ENCODE measurements around the gene SPSB4. TPM values are rescaled to one million over a fixed set of nuclear protein-coding genes. Genes with fewer than 3 reads are reported as not detected.

SPSB4 gene
- total RNA-seq, 1 donor from 2014 or later = 0.98 TPM

DNA sequence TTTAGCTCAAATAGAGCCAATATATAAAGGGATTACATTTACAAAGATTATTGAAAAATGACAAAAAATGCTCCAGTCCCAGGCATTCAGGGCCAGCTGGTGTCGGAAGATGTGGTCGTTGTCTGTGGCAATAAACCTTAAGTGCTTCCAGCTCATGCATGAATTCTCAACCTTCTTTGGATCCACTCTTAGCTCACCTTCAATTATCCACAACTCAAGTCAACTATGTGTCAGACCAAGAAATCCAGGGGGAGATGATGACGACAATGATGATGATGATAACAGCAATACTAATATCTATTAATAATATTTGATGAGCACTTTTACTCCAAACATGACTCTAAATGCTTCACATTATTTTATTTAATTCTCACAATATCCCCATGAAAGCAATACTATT lies 126.9 kb downstream of the SPSB4 start:
- intact Hi-C loops (cut with DNase I) = no loop called here
- TF ChIP-seq POLR2A (IDR thresholded peaks at IDR 0.05) (no peak), POLR2AphosphoS5 (IDR thresholded peaks at IDR 0.05; ENCODE audit: insufficient read depth in 1 of 2, low read depth in 1 of 2) (no peak)
- TF ChIP-seq, protein P1, sequence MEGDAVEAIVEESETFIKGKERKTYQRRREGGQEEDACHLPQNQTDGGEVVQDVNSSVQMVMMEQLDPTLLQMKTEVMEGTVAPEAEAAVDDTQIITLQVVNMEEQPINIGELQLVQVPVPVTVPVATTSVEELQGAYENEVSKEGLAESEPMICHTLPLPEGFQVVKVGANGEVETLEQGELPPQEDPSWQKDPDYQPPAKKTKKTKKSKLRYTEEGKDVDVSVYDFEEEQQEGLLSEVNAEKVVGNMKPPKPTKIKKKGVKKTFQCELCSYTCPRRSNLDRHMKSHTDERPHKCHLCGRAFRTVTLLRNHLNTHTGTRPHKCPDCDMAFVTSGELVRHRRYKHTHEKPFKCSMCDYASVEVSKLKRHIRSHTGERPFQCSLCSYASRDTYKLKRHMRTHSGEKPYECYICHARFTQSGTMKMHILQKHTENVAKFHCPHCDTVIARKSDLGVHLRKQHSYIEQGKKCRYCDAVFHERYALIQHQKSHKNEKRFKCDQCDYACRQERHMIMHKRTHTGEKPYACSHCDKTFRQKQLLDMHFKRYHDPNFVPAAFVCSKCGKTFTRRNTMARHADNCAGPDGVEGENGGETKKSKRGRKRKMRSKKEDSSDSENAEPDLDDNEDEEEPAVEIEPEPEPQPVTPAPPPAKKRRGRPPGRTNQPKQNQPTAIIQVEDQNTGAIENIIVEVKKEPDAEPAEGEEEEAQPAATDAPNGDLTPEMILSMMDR (IDR thresholded peaks at IDR 0.05) = no peak
- peaks cover 5% of the 10 kb centered on the region for H3K9me3 ChIP-seq

DNA sequence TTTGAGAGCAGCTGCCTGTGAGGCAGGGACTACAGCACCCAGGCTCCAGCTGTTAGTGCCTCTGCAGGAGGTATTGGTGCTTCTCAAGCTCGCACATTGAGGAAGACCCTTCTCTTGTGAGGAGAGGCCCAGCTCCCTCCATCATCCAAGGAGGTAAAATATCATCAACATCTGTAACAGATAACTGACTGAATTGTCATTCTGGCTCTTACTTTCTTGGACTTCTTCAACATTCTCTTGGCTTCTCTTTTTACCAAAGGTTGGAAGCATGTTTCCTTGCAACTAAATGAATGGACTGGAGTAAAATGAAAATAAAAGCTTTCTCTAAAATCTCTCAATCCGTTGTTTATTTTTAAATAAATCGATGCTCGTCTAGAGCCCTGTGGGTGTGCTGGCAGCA lies 127.4 kb downstream of the SPSB4 start:
- Histone ChIP-seq H3K27me3 (no peaks in the 10 kb centered on the region), H3K36me3 (no peaks in the 10 kb centered on the region), H3K9me3 (peaks cover 5% of the 10 kb centered on the region), H3K4me3 (no peak overlapping the region), H3K4me1 (no peaks in the 10 kb centered on the region), H3K27ac (no peak overlapping the region)
- no peak for DNase-seq (ENCODE audit: extremely low spot score in 2 of 2)
- TF ChIP-seq, protein P1 (IDR thresholded peaks at IDR 0.05) = no peak
- TF ChIP-seq POLR2A (IDR thresholded peaks at IDR 0.05) (no peak), POLR2AphosphoS5 (IDR thresholded peaks at IDR 0.05; ENCODE audit: insufficient read depth in 1 of 2, low read depth in 1 of 2) (no peak)
- intact Hi-C loops (cut with DNase I) = no loop called here

More for the DNA sequence above, 126.9 kb downstream of the SPSB4 start:
- DNase-seq (ENCODE audit: extremely low spot score in 2 of 2) = no peak
- no peaks in the 10 kb centered on the region for H3K36me3 ChIP-seq
- no peaks in the 10 kb centered on the region for H3K4me1 ChIP-seq
- H3K4me3 ChIP-seq = no peak overlapping the region
- H3K27ac ChIP-seq = no peak overlapping the region
- no peaks in the 10 kb centered on the region for H3K27me3 ChIP-seq

DNA sequence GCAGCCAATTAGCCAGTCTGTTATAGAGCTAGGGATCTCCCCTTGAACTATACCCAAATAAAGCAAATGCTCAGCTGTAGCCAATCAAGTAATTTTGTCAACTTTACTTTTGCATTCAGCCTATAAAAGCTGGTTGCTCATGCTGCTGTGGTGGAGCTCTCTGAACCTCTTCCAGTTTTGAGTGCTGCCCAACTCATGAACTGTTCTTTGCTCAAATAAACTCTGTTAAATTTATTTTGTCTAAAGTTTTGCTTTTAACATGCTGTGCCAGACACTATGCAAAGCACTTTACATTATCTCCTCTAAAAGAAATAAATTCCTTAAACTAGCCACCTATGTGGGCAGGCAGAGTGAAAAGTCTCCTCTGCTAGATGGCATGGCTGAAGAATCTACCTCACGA lies 128.8 kb downstream of the SPSB4 start:
- Histone ChIP-seq H3K4me1 (no peaks in the 10 kb centered on the region), H3K36me3 (no peaks in the 10 kb centered on the region), H3K27me3 (no peaks in the 10 kb centered on the region), H3K9me3 (peaks cover 5% of the 10 kb centered on the region), H3K4me3 (no peak overlapping the region), H3K27ac (no peak overlapping the region)
- DNase-seq (ENCODE audit: extremely low spot score in 2 of 2) = no peak
- no peak for TF ChIP-seq POLR2A (IDR thresholded peaks at IDR 0.05)
- TF ChIP-seq POLR2AphosphoS5 (IDR thresholded peaks at IDR 0.05; ENCODE audit: insufficient read depth in 1 of 2, low read depth in 1 of 2) = no peak
- TF ChIP-seq, protein P1 (IDR thresholded peaks at IDR 0.05) = no peak
- intact Hi-C loops (cut with DNase I) = loop anchor here (10.0 kb wide), 1 partner anchor 75 kb away; no protein-coding TSS in a partner anchor

DNA sequence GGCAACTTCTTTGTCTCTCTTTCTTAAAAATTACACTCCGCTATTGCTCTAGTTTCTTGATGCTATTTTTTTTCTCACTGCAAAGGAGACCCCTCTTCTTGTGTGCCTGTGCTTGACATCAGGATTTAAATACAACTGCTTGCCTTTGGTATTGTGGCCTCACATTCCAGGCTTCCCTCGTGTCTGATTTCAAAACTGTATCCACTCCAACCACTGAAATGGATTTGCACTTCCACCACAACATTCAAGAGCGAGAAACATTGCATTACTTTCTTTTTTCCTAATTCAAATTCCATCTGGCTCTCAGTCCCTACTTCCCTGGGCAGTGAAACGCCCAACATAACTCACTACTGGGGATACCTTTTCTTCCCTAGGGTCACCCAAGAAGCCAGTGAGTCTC lies 130.0 kb downstream of the SPSB4 start:
- DNase-seq (ENCODE audit: extremely low spot score in 2 of 2) = no peak
- no peak for TF ChIP-seq POLR2AphosphoS5 (IDR thresholded peaks at IDR 0.05; ENCODE audit: insufficient read depth in 1 of 2, low read depth in 1 of 2)
- TF ChIP-seq, protein P1 (IDR thresholded peaks at IDR 0.05) = no peak
- no peak for TF ChIP-seq POLR2A (IDR thresholded peaks at IDR 0.05)

GRCh38 chr3:141181819-141182218 lies 130.7 kb downstream of the SPSB4 start:
- intact Hi-C loops (cut with DNase I) = loop anchor here (10.0 kb wide), 1 partner anchor 77 kb away; no protein-coding TSS in a partner anchor
- no peak for DNase-seq (ENCODE audit: extremely low spot score in 2 of 2)

More for the DNA sequence above, 130.0 kb downstream of the SPSB4 start:
- Histone ChIP-seq H3K4me1 (no peaks in the 10 kb centered on the region), H3K27ac (no peak overlapping the region), H3K27me3 (no peaks in the 10 kb centered on the region), H3K36me3 (no peaks in the 10 kb centered on the region), H3K4me3 (no peak overlapping the region), H3K9me3 (peaks cover 5% of the 10 kb centered on the region)
- intact Hi-C loops (cut with DNase I) = loop anchor here (10.0 kb wide), 1 partner anchor 76 kb away; no protein-coding TSS in a partner anchor

More at GRCh38 chr3:141181819-141182218, 130.7 kb downstream of the SPSB4 start:
- Histone ChIP-seq H3K27ac (no peak overlapping the region), H3K36me3 (no peaks in the 10 kb centered on the region), H3K9me3 (peaks cover 5% of the 10 kb centered on the region), H3K4me1 (no peaks in the 10 kb centered on the region), H3K4me3 (no peak overlapping the region), H3K27me3 (no peaks in the 10 kb centered on the region)
- TF ChIP-seq POLR2A (IDR thresholded peaks at IDR 0.05) (no peak), POLR2AphosphoS5 (IDR thresholded peaks at IDR 0.05; ENCODE audit: insufficient read depth in 1 of 2, low read depth in 1 of 2) (no peak)
- TF ChIP-seq, protein P1 (IDR thresholded peaks at IDR 0.05) = no peak

Measured in vagina (tissue), 2 donors.